Measurements from ENCODE around the gene ETFBKMT. TPM values are rescaled to one million over a fixed set of nuclear protein-coding genes. Genes with fewer than 3 reads are reported as not detected.

The ETFBKMT gene
- total and polyA plus RNA-seq, 2 of the 13 experiments (the other 11 are each of a cell fraction or from before 2014, with no cell fraction given), result 0.62 to 0.93 TPM

DNA sequence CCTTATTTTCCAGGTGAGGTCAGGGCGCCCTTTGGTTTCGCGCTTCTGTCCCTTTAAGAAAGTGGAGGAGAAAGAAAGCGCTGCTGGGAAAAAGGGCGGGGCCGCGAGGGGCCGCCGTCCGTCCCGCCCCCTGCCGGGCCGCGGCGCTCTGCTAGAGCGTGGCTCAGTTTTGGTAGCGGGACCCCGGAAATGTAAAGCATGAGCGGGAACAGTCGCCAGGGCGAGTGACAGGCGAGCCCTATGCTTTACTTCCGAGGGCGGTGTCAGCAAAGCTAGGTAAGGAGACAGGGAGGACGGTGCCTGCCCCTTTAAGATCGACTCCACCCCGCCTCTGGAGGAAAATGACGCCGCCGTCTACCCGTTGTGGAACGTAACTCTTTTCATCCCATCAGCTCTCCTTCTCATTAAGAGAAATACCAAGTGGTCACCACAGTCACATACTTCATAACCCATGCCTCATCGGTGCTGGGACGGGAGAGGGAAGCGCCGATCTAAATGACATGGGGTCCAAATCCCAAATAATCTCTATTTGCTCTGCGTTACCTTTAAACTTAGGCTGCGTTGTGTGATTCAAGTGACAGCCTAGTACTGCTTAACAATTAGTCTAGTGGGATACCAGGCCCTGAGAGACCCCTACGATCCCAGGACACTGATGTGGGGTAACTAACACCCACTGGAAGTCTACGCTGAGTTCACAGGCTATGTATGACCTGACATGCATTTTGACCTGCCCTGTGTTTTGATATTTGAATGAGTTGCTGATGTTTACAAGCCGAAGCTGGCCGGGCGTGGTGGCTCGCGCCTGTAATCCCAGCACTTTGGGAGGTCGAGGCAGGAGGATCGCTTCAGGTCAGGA lies at the start of gene ETFBKMT (continued):
- TF ChIP-seq, protein P1, sequence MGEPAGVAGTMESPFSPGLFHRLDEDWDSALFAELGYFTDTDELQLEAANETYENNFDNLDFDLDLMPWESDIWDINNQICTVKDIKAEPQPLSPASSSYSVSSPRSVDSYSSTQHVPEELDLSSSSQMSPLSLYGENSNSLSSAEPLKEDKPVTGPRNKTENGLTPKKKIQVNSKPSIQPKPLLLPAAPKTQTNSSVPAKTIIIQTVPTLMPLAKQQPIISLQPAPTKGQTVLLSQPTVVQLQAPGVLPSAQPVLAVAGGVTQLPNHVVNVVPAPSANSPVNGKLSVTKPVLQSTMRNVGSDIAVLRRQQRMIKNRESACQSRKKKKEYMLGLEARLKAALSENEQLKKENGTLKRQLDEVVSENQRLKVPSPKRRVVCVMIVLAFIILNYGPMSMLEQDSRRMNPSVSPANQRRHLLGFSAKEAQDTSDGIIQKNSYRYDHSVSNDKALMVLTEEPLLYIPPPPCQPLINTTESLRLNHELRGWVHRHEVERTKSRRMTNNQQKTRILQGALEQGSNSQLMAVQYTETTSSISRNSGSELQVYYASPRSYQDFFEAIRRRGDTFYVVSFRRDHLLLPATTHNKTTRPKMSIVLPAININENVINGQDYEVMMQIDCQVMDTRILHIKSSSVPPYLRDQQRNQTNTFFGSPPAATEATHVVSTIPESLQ (CRISPR knock-in tag; conservative IDR thresholded peaks at IDR 0.05), result no peak
- TF ChIP-seq, protein P2, sequence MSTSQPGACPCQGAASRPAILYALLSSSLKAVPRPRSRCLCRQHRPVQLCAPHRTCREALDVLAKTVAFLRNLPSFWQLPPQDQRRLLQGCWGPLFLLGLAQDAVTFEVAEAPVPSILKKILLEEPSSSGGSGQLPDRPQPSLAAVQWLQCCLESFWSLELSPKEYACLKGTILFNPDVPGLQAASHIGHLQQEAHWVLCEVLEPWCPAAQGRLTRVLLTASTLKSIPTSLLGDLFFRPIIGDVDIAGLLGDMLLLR (CRISPR knock-in tag; IDR thresholded peaks at IDR 0.05), result peak; percentile 89
- TF ChIP-seq ZNF382 (CRISPR knock-in tag; IDR thresholded peaks at IDR 0.05; ENCODE audit: borderline replicate concordance) (no peak), ZNF780A (CRISPR knock-in tag; IDR thresholded peaks at IDR 0.05) (no peak), NCOA1 (CRISPR knock-in tag; IDR thresholded peaks at IDR 0.05) (no peak), HDAC2 (CRISPR knock-in tag; IDR thresholded peaks at IDR 0.05) (no peak; the same call in 1 of the 2 replicates), MIXL1 (CRISPR knock-in tag; IDR thresholded peaks at IDR 0.05) (no peak), NR3C1 (CRISPR knock-in tag; IDR thresholded peaks at IDR 0.05) (no peak), NFE2L2 (IDR thresholded peaks at IDR 0.05; ENCODE audit: low read length) (no peak), PCBP1 (IDR thresholded peaks at IDR 0.05; ENCODE audit: borderline replicate concordance, low read depth, low read length) (no peak), PLRG1 (conservative IDR thresholded peaks at IDR 0.05) (no peak)
- TF ChIP-seq, protein P3, sequence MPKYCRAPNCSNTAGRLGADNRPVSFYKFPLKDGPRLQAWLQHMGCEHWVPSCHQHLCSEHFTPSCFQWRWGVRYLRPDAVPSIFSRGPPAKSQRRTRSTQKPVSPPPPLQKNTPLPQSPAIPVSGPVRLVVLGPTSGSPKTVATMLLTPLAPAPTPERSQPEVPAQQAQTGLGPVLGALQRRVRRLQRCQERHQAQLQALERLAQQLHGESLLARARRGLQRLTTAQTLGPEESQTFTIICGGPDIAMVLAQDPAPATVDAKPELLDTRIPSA (CRISPR knock-in tag; IDR thresholded peaks at IDR 0.05; ENCODE audit: borderline replicate concordance), result no peak
- TF ChIP-seq, protein P4, sequence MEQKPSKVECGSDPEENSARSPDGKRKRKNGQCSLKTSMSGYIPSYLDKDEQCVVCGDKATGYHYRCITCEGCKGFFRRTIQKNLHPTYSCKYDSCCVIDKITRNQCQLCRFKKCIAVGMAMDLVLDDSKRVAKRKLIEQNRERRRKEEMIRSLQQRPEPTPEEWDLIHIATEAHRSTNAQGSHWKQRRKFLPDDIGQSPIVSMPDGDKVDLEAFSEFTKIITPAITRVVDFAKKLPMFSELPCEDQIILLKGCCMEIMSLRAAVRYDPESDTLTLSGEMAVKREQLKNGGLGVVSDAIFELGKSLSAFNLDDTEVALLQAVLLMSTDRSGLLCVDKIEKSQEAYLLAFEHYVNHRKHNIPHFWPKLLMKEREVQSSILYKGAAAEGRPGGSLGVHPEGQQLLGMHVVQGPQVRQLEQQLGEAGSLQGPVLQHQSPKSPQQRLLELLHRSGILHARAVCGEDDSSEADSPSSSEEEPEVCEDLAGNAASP (CRISPR knock-in tag; IDR thresholded peaks at IDR 0.05; ENCODE audit: borderline replicate concordance), result no peak
- TF ChIP-seq, protein P5, sequence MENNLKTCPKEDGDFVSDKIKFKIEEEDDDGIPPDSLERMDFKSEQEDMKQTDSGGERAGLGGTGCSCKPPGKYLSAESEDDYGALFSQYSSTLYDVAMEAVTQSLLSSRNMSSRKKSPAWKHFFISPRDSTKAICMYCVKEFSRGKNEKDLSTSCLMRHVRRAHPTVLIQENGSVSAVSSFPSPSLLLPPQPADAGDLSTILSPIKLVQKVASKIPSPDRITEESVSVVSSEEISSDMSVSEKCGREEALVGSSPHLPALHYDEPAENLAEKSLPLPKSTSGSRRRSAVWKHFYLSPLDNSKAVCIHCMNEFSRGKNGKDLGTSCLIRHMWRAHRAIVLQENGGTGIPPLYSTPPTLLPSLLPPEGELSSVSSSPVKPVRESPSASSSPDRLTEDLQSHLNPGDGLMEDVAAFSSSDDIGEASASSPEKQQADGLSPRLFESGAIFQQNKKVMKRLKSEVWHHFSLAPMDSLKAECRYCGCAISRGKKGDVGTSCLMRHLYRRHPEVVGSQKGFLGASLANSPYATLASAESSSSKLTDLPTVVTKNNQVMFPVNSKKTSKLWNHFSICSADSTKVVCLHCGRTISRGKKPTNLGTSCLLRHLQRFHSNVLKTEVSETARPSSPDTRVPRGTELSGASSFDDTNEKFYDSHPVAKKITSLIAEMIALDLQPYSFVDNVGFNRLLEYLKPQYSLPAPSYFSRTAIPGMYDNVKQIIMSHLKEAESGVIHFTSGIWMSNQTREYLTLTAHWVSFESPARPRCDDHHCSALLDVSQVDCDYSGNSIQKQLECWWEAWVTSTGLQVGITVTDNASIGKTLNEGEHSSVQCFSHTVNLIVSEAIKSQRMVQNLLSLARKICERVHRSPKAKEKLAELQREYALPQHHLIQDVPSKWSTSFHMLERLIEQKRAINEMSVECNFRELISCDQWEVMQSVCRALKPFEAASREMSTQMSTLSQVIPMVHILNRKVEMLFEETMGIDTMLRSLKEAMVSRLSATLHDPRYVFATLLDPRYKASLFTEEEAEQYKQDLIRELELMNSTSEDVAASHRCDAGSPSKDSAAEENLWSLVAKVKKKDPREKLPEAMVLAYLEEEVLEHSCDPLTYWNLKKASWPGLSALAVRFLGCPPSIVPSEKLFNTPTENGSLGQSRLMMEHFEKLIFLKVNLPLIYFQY (CRISPR knock-in tag; IDR thresholded peaks at IDR 0.05; ENCODE audit: borderline replicate concordance), result no peak
- TF ChIP-seq, protein P6, sequence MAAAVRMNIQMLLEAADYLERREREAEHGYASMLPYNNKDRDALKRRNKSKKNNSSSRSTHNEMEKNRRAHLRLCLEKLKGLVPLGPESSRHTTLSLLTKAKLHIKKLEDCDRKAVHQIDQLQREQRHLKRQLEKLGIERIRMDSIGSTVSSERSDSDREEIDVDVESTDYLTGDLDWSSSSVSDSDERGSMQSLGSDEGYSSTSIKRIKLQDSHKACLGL (CRISPR knock-in tag; IDR thresholded peaks at IDR 0.05), result 0 out of 2 replicates have a peak, but pooled peaks have one; percentile 25
- TF ChIP-seq, protein P7, sequence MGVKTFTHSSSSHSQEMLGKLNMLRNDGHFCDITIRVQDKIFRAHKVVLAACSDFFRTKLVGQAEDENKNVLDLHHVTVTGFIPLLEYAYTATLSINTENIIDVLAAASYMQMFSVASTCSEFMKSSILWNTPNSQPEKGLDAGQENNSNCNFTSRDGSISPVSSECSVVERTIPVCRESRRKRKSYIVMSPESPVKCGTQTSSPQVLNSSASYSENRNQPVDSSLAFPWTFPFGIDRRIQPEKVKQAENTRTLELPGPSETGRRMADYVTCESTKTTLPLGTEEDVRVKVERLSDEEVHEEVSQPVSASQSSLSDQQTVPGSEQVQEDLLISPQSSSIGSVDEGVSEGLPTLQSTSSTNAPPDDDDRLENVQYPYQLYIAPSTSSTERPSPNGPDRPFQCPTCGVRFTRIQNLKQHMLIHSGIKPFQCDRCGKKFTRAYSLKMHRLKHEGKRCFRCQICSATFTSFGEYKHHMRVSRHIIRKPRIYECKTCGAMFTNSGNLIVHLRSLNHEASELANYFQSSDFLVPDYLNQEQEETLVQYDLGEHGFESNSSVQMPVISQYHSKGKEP (CRISPR knock-in tag; IDR thresholded peaks at IDR 0.05), result no peak
